IMR-90 (cell line): Measurements from ENCODE around the gene CUL9.

Source experiments
- POLR2A ChIP-seq: IDR thresholded peaks from 2 replicates; pipeline ENCODE4 v1.6.1; 2012; ENCODE audit warnings: mild to moderate bottlenecking, low read depth, low read length
- TF ChIP-seq, protein P1 (sequence below): conservative IDR thresholded peaks from 2 replicates; pipeline ENCODE4 v1.5.1; 2012; ENCODE audit warnings: mild to moderate bottlenecking, low read depth, low read length, improper control_type of control experiment

DNA sequence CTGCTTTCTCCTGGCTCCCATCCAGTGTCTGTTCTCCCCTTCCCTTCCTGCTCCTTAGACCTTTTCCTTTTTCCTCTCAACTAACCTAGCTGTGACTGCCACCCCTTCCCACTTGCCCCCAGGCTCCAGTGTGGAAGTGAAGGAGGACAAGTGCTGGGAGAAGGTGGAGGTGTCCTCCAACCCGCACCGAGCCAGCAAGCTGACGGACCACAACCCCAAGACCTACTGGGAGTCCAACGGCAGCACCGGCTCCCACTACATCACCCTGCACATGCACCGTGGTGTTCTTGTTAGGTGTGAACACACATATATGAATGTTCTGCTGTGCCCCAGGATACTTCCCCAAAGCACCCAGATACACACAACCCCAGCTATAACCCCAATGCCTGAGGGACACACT lies 18.5 kb downstream of the CUL9 start:
- TF ChIP-seq, protein P1, sequence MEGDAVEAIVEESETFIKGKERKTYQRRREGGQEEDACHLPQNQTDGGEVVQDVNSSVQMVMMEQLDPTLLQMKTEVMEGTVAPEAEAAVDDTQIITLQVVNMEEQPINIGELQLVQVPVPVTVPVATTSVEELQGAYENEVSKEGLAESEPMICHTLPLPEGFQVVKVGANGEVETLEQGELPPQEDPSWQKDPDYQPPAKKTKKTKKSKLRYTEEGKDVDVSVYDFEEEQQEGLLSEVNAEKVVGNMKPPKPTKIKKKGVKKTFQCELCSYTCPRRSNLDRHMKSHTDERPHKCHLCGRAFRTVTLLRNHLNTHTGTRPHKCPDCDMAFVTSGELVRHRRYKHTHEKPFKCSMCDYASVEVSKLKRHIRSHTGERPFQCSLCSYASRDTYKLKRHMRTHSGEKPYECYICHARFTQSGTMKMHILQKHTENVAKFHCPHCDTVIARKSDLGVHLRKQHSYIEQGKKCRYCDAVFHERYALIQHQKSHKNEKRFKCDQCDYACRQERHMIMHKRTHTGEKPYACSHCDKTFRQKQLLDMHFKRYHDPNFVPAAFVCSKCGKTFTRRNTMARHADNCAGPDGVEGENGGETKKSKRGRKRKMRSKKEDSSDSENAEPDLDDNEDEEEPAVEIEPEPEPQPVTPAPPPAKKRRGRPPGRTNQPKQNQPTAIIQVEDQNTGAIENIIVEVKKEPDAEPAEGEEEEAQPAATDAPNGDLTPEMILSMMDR = no peak
- no peak for TF ChIP-seq POLR2A
